GM12878 (cell line): ENCODE measurements around the gene CCDC182. TPM values are rescaled to one million over a fixed set of nuclear protein-coding genes. Genes with fewer than 3 reads are reported as not detected.

ENCODE experiments used
- ATAC-seq: fragments of 200-7000 bp; cut with Tn5 transposase; 3 replicates; pipeline ENCODE4 v1.9.1; 2020; ENCODE audit warnings: mild to moderate bottlenecking, moderate library complexity
- BruUV-seq: library from RNA; stranded (reverse); fragments of 400-500 nt; replicated peaks from 2 replicates; lab custom pipeline; 2021; lab: Mats Ljungman, UMichigan
- CTCF ChIA-PET: fragments of 300-600 bp; sonication (Branson Sonifier 250); formaldehyde crosslinking; extraction: SDS; loops from one replicate; lab custom pipeline; 2021; ENCODE audit warnings: inconsistent platforms; lab: Yijun Ruan, JAX
- POLR2A ChIA-PET: fragments of 350-600 bp; formaldehyde crosslinking; extraction: SDS; loops from one replicate; lab custom pipeline; 2021; ENCODE audit warnings: inconsistent platforms; lab: Charles Lee
- RAD21 ChIA-PET: fragments of 300-600 bp; sonication (Branson Sonifier 250); formaldehyde crosslinking; loops from one replicate; lab custom pipeline; 2023; ENCODE audit warnings: antibody characterized with exemption; ENCODE audit not compliant: unreplicated experiment; lab: Charles Lee
- SMC1A ChIA-PET: fragments of 300-600 bp; sonication (Branson Sonifier 250); formaldehyde crosslinking; loops from one replicate; lab custom pipeline; 2023; ENCODE audit not compliant: unreplicated experiment, uncharacterized antibody; lab: Charles Lee
- DNase-seq: peaks from one replicate; pipeline ENCODE4 v3.0.0-alpha.2; 2011; ENCODE audit warnings: low read depth, low spot score
- FAIRE-seq: peaks from 3 replicates; lab custom pipeline; 2011; peaks lifted over from hg19 to GRCh38; lab: Jason Lieb, UNC
- H2AFZ ChIP-seq: 2 replicates; pipeline ENCODE4 v1.6.0; 2011; ENCODE audit warnings: low read depth, low read length, control low read depth; ENCODE audit not compliant: control insufficient read depth
- H3K27ac ChIP-seq: 2 replicates; pipeline ENCODE4 v1.5.1; 2011; ENCODE audit warnings: control low read depth; ENCODE audit not compliant: control insufficient read depth, insufficient read depth
- H3K27me3 ChIP-seq, 2 experiments: replicated peaks in 1 of 2; 2 replicates each; pipeline versions ENCODE4 v1.6.0 to v1.6.1; 2011; ENCODE audit warnings: low read length in 1 of 2; ENCODE audit not compliant: control insufficient read depth in 2 of 2, insufficient read depth in 2 of 2
- H3K36me3 ChIP-seq, 2 experiments: 2 replicates each; pipeline ENCODE4 v1.5.1; 2011; ENCODE audit warnings: low read length in 1 of 2; ENCODE audit not compliant: control insufficient read depth in 2 of 2, insufficient read depth in 2 of 2
- H3K4me1 ChIP-seq: 2 replicates; pipeline ENCODE4 v1.6.1; 2011; ENCODE audit warnings: mild to moderate bottlenecking, low read length, moderate library complexity, mixed read lengths; ENCODE audit not compliant: control insufficient read depth, insufficient read depth
- H3K4me2 ChIP-seq: 2 replicates; pipeline ENCODE4 v1.6.0; 2011; ENCODE audit warnings: control low read depth; ENCODE audit not compliant: control insufficient read depth, insufficient read depth
- H3K4me3 ChIP-seq: fragments of 200-600 bp; sonication (generic); 2 replicates; pipeline ENCODE4 v1.5.1; 2016
- H3K79me2 ChIP-seq: 2 replicates; pipeline ENCODE4 v1.6.0; 2011; ENCODE audit warnings: low read length; ENCODE audit not compliant: control insufficient read depth, insufficient read depth
- H3K9ac ChIP-seq: 2 replicates; pipeline ENCODE4 v1.8.0; 2011; ENCODE audit warnings: low read length, control low read depth, mixed read lengths; ENCODE audit not compliant: control insufficient read depth, insufficient read depth
- H3K9me3 ChIP-seq: replicated peaks from 3 replicates; pipeline ENCODE4 v1.5.1; 2011; ENCODE audit warnings: mild to moderate bottlenecking, low read length; ENCODE audit not compliant: control insufficient read depth, insufficient read depth
- H4K20me1 ChIP-seq: 2 replicates; pipeline ENCODE4 v1.6.0; 2011; ENCODE audit not compliant: control insufficient read depth, insufficient read depth
- HDAC2 ChIP-seq: fragments of 200-600 bp; sonication (generic); IDR thresholded peaks from 2 replicates; pipeline ENCODE4 v1.6.1; 2017
- IRF4 ChIP-seq: IDR thresholded peaks from 2 replicates; pipeline ENCODE4 v1.6.1; 2011; ENCODE audit warnings: low read depth, low read length
- MYB ChIP-seq: fragments of 150-350 bp; IDR thresholded peaks from 2 replicates; pipeline ENCODE4 v1.6.1; 2014; ENCODE audit warnings: mild to moderate bottlenecking, low read depth, low read length, borderline replicate concordance
- NFIC ChIP-seq: IDR thresholded peaks from 2 replicates; pipeline ENCODE4 v1.6.1; 2012; ENCODE audit warnings: low read depth, mild to moderate bottlenecking, inconsistent platforms, low read length, moderate library complexity
- NFXL1 ChIP-seq: fragments of 450-650 bp; IDR thresholded peaks from 2 replicates; pipeline ENCODE4 v1.6.1; 2017; ENCODE audit warnings: antibody characterized with exemption, mild to moderate bottlenecking, borderline replicate concordance
- NR2C1 ChIP-seq: fragments of 450-650 bp; IDR thresholded peaks from 2 replicates; pipeline ENCODE4 v1.6.1; 2017; ENCODE audit warnings: antibody characterized with exemption, mild to moderate bottlenecking, moderate library complexity
- RBBP5 ChIP-seq: fragments of 200-600 bp; sonication (generic); conservative IDR thresholded peaks from 2 replicates; pipeline ENCODE4 v1.6.1; 2016
- SIX5 ChIP-seq: IDR thresholded peaks from 2 replicates; pipeline ENCODE4 v1.6.1; 2011; ENCODE audit warnings: mild to moderate bottlenecking, low read depth, low read length, moderate library complexity; ENCODE audit not compliant: severe bottlenecking
- SMARCA5 ChIP-seq: fragments of 450-650 bp; IDR thresholded peaks from 2 replicates; pipeline ENCODE4 v1.6.1; 2017; ENCODE audit warnings: mild to moderate bottlenecking
- TCF7 ChIP-seq: IDR thresholded peaks from 2 replicates; pipeline ENCODE4 v1.6.1; 2014; ENCODE audit warnings: antibody characterized with exemption, borderline replicate concordance
- WGBS: methylation state at CpG from one replicate; pipeline ENCODE4 v1.1.6; 2016; ENCODE audit warnings: low lambda C conversion rate; ENCODE audit not compliant: insufficient replicate concordance, insufficient coverage; ENCODE audit errors: missing lambda C conversion rate; 5-methylcytosine and 5-hydroxymethylcytosine counted together
- in situ Hi-C: fragments of 300-500 bp; cut with MboI; formaldehyde crosslinking; loops from 9 replicates; pipeline ENCODE4 v1.14.3; 2018; ENCODE audit warnings: mixed read lengths
- intact Hi-C: fragments of 100-400 bp; cut with micrococcal nuclease; formaldehyde crosslinking; loops from one replicate; pipeline ENCODE4 v1.14.2; 2022; ENCODE audit not compliant: unreplicated experiment
- polyA plus RNA-seq, 11 experiments: library from polyadenylated mRNA; depleted of rRNA in 4 of 11; unstranded in 6 of 11; stranded (reverse) in 5 of 11; fragments of >200 nt; fragmentation: Nextera tagmentation in 4 of 11; fragmentation: Illumina TruSeq in 1 of 11; extraction: Ambion mirVana in 4 of 11; extraction: Trizol in 1 of 11; gene quantifications; 1 replicate in 1 of 11; 2 replicates in 10 of 11; pipeline versions ENCODE4 v1.2.1 to v1.2.3, GENCODE V29; 2011 to 2016; ENCODE audit warnings: inconsistent platforms in 2 of 11, missing spikeins in 2 of 11, low read depth in 1 of 11
- total RNA-seq, 4 experiments: library from RNA; depleted of rRNA in 3 of 4; stranded (reverse); fragments of >200 nt in 3 of 4; fragmentation: Illumina TruSeq in 1 of 4; extraction: Trizol in 1 of 4; gene quantifications; 2 replicates each; pipeline versions ENCODE4 v1.2.1 to v1.2.3, GENCODE V29; 2013 to 2021
- TF ChIP-seq, protein P1 (sequence below): fragments of 450-650 bp; IDR thresholded peaks from 2 replicates; pipeline ENCODE4 v1.6.1; 2018; ENCODE audit warnings: borderline replicate concordance, mild to moderate bottlenecking; ENCODE audit not compliant: partially characterized antibody
- TF ChIP-seq, protein P2 (sequence below): IDR thresholded peaks from 2 replicates; pipeline ENCODE4 v1.6.1; 2012; ENCODE audit warnings: improper control_type of control experiment, low read depth, low read length; ENCODE audit not compliant: insufficient replicate concordance
- TF ChIP-seq, protein P3 (sequence below): fragments of 450-650 bp; formaldehyde crosslinking; IDR thresholded peaks from 2 replicates; pipeline ENCODE4 v1.4.0; 2020; ENCODE audit warnings: mild to moderate bottlenecking, moderate library complexity

CCDC182 gene
- total and polyA plus RNA-seq, 10 of the 15 experiments (the other 5 are each of a cell fraction or from before 2014, with no cell fraction given): not detected

DNA sequence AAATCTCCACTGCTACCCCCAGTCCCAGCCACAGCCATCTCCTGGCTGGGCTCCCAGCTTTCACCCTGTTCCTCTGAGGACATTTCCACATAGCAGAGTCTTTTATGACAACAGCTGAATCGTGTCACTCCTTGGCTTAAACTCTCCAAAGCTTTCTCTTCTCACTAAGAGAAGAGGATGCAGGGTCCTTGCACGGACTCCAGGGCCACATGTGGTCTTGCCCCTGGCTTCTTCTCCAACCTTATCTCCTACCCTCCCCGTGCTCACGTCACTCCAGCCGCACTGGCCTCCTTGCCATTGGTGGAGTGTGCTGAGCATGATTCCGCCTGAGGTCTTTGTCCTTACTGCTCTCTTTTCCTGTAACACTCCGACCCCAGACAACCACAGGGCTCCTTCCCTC is 39.9 kb upstream of the CCDC182 start:
- Histone ChIP-seq H3K27ac (no peak overlapping the region), H3K9me3 (no peaks in the 10 kb centered on the region), H3K4me3 (no peak overlapping the region), H3K36me3 (no peaks in the 10 kb centered on the region), H3K4me2 (no peak overlapping the region), H3K27me3 (peaks cover 1 to 2% of the 10 kb centered on the region in 2 experiments; a peak in 3 of 4 replicates), H3K4me1 (no peaks in the 10 kb centered on the region), H4K20me1 (no peaks in the 10 kb centered on the region), H2AFZ (no peak overlapping the region), H3K9ac (no peak overlapping the region), H3K79me2 (no peaks in the 10 kb centered on the region)
- ChIA-PET CTCF (interaction anchor here (1.1 to 4.2 kb wide), 7 partner anchors 8 to 94 kb away, joined by 3 to 26 read pairs (median 11); no protein-coding TSS in a partner anchor), RAD21 (no interaction called here), SMC1A (interaction anchor here (1.1 to 1.9 kb wide), 3 partner anchors 14 to 196 kb away, joined by 3 to 9 read pairs (median 4); no protein-coding TSS in a partner anchor), POLR2A (no interaction called here)
- in situ Hi-C loops: no loop called here
- no peak for ATAC-seq
- no peak for DNase-seq
- FAIRE-seq: no peak
- no TSS peak for BruUV-seq
- intact Hi-C loops: no loop called here
- WGBS: 31% methylated on average over 7 of the region's 7 CpGs
- TF ChIP-seq TCF7 (no peak), NR2C1 (no peak), RBBP5 (no peak), SMARCA5 (no peak), IRF4 (no peak), NFXL1 (no peak), MYB (no peak), HDAC2 (no peak), NFIC (no peak), SIX5 (no peak)
- TF ChIP-seq, protein P1, sequence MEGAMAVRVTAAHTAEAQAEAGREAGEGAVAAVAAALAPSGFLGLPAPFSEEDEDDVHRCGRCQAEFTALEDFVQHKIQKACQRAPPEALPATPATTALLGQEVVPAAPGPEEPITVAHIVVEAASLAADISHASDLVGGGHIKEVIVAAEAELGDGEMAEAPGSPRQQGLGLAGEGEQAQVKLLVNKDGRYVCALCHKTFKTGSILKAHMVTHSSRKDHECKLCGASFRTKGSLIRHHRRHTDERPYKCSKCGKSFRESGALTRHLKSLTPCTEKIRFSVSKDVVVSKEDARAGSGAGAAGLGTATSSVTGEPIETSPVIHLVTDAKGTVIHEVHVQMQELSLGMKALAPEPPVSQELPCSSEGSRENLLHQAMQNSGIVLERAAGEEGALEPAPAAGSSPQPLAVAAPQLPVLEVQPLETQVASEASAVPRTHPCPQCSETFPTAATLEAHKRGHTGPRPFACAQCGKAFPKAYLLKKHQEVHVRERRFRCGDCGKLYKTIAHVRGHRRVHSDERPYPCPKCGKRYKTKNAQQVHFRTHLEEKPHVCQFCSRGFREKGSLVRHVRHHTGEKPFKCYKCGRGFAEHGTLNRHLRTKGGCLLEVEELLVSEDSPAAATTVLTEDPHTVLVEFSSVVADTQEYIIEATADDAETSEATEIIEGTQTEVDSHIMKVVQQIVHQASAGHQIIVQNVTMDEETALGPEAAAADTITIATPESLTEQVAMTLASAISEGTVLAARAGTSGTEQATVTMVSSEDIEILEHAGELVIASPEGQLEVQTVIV: no peak
- TF ChIP-seq, protein P2, sequence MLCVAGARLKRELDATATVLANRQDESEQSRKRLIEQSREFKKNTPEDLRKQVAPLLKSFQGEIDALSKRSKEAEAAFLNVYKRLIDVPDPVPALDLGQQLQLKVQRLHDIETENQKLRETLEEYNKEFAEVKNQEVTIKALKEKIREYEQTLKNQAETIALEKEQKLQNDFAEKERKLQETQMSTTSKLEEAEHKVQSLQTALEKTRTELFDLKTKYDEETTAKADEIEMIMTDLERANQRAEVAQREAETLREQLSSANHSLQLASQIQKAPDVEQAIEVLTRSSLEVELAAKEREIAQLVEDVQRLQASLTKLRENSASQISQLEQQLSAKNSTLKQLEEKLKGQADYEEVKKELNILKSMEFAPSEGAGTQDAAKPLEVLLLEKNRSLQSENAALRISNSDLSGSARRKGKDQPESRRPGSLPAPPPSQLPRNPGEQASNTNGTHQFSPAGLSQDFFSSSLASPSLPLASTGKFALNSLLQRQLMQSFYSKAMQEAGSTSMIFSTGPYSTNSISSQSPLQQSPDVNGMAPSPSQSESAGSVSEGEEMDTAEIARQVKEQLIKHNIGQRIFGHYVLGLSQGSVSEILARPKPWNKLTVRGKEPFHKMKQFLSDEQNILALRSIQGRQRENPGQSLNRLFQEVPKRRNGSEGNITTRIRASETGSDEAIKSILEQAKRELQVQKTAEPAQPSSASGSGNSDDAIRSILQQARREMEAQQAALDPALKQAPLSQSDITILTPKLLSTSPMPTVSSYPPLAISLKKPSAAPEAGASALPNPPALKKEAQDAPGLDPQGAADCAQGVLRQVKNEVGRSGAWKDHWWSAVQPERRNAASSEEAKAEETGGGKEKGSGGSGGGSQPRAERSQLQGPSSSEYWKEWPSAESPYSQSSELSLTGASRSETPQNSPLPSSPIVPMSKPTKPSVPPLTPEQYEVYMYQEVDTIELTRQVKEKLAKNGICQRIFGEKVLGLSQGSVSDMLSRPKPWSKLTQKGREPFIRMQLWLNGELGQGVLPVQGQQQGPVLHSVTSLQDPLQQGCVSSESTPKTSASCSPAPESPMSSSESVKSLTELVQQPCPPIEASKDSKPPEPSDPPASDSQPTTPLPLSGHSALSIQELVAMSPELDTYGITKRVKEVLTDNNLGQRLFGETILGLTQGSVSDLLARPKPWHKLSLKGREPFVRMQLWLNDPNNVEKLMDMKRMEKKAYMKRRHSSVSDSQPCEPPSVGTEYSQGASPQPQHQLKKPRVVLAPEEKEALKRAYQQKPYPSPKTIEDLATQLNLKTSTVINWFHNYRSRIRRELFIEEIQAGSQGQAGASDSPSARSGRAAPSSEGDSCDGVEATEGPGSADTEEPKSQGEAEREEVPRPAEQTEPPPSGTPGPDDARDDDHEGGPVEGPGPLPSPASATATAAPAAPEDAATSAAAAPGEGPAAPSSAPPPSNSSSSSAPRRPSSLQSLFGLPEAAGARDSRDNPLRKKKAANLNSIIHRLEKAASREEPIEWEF: no peak
- TF ChIP-seq, protein P3, sequence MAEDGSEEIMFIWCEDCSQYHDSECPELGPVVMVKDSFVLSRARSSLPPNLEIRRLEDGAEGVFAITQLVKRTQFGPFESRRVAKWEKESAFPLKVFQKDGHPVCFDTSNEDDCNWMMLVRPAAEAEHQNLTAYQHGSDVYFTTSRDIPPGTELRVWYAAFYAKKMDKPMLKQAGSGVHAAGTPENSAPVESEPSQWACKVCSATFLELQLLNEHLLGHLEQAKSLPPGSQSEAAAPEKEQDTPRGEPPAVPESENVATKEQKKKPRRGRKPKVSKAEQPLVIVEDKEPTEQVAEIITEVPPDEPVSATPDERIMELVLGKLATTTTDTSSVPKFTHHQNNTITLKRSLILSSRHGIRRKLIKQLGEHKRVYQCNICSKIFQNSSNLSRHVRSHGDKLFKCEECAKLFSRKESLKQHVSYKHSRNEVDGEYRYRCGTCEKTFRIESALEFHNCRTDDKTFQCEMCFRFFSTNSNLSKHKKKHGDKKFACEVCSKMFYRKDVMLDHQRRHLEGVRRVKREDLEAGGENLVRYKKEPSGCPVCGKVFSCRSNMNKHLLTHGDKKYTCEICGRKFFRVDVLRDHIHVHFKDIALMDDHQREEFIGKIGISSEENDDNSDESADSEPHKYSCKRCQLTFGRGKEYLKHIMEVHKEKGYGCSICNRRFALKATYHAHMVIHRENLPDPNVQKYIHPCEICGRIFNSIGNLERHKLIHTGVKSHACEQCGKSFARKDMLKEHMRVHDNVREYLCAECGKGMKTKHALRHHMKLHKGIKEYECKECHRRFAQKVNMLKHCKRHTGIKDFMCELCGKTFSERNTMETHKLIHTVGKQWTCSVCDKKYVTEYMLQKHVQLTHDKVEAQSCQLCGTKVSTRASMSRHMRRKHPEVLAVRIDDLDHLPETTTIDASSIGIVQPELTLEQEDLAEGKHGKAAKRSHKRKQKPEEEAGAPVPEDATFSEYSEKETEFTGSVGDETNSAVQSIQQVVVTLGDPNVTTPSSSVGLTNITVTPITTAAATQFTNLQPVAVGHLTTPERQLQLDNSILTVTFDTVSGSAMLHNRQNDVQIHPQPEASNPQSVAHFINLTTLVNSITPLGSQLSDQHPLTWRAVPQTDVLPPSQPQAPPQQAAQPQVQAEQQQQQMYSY: no peak
